22Rv1 (cell line): Measurements from ENCODE around the gene SECTM1.

Experiments
- H3K27ac ChIP-seq: fragments of 450-650 bp; 2 replicates; pipeline ENCODE4 v1.5.1; 2017
- ZFX ChIP-seq: fragments of 450-650 bp; IDR thresholded peaks from 2 replicates; pipeline ENCODE4 v1.6.1; 2017; ENCODE audit warnings: antibody characterized with exemption, borderline replicate concordance
- TF ChIP-seq, protein P1 (sequence below): fragments of 450-650 bp; IDR thresholded peaks from 2 replicates; pipeline ENCODE4 v1.5.1; 2017; ENCODE audit warnings: mild to moderate bottlenecking

Gene SECTM1

DNA sequence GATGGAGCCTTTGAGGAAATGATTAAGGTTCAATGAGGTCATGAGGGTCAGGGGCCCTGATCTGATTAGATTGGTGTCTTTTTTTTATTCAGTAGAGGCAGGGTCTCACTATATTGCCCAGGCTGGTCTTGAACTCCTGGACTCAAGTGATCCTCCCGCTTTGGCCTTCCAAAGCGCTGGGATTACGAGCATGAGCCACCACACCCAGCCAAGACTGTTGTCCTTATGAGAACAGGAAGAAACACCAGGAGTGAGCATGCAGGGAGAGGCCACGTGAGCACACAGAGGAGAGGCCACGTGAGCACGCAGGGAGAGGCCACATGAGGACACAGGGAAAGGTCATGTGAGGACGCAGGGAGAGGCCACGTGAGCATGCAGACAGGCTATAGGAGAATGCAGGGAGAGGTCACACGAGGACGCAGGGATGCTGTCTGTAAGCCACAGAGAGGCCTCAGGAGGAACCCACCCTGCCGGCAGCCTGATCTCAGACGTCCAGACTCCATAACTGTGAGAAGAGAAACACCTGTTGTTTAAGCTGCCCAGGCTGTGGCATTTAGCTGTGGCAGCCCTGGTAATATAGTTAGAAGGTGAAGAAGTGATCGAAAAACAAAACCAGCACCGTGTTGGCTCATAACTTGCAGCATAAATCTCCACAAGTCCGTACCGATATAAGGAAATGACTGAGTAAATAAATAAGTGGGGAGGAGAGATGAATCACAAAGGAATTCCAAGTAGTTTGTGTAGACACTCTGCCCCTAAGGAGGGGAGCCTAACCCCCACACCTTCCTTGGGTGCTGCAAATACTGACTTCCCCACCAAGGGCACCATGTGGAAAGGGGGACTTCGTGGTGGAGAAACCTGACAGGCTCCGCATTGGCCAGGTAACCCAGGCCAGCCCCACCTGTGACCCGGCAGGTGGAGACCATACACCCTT, 45.4 kb downstream of the SECTM1 start:
- no peak for TF ChIP-seq ZFX
- TF ChIP-seq, protein P1, sequence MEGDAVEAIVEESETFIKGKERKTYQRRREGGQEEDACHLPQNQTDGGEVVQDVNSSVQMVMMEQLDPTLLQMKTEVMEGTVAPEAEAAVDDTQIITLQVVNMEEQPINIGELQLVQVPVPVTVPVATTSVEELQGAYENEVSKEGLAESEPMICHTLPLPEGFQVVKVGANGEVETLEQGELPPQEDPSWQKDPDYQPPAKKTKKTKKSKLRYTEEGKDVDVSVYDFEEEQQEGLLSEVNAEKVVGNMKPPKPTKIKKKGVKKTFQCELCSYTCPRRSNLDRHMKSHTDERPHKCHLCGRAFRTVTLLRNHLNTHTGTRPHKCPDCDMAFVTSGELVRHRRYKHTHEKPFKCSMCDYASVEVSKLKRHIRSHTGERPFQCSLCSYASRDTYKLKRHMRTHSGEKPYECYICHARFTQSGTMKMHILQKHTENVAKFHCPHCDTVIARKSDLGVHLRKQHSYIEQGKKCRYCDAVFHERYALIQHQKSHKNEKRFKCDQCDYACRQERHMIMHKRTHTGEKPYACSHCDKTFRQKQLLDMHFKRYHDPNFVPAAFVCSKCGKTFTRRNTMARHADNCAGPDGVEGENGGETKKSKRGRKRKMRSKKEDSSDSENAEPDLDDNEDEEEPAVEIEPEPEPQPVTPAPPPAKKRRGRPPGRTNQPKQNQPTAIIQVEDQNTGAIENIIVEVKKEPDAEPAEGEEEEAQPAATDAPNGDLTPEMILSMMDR = no peak
- peak overlapping the region; percentile 97 for H3K27ac ChIP-seq

DNA sequence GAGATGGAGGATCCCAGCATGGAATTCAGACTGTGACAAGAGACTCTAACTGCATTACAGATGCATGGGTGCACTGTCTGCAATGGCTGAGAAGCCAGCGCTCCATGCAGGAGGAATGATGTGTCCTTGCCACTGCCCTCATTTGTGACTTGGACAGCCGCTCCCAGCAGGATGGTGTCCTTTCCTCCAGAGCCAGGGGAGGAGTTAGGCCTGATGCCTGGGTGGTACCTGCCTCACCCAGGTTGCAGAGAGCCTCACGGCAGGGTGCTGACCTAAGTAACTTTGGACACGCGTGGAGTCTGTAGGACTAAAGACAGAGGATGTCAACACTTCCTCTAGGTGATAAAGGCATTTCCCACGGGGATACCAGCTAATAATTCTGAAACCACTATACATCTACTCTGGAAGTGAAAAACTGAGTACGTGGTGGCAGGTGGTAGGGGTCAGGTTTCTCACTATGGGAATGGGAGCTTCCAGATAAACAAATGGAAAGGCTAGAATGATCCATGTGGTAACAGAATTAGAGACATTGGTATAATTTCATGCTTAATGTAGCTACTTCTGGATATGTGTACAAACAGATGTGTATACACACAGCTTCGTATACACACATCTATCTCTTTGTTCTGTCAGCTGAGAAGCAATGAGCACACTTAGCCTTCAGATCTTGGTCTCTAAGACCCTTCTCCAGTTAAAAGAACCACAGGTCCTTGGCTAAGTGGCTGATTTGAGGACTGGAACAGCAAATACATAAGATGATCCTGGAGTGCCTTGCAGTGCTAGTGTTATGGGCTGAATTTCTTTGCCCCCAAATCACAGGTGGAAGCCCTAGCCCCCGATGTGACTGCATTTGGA, 46.3 kb downstream of the SECTM1 start:
- TF ChIP-seq ZFX = no peak
- TF ChIP-seq, protein P1 = no peak
- H3K27ac ChIP-seq = peak overlapping the region; percentile 97

DNA sequence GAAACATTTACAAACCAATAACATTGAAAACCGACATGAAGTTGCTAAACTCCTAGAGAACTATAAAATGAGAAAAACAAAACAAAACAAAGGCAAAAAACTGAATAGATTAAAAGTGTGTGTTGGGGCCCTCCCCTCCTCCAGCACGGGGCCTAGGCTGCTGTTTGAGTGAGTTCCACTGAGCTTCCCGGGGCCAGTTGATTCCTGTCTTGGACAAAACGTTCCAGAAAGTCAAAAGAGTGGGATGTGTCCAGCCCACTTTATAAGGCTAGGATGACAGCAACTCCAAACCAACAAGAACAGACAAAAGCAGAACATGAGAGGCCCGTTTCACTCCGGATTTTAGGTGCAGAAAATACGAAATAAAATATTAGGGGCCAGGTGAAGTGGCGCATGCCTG, 48.4 kb downstream of the SECTM1 start:
- no peak for TF ChIP-seq ZFX
- TF ChIP-seq, protein P1 = no peak
- H3K27ac ChIP-seq = no peak overlapping the region

DNA sequence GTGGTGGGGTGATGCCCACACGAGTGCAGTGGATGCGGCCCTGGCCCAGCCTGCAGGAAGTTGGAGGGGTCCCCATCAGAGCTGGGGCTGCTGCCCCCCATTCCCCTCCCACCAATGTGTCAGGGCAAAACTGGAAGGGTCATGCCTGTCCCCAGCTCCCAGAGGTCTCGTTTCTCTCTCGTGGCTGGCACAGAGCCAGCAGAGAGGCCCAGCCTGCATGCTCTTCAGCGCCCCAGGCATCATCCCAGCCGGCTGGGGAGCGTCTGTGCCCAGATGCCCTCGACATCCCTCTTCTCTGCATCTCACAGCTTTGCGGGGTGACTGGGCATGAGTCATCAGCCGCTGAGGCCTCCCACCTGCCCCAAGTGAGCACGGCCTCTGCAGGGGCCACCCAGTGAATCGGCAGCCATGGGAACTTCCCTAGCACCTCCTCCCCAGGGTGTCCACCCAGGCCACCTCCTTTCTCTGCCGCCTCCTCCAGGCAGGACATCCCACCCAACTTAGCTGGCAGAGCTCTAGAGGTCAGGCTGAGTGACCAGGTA, 50.3 kb downstream of the SECTM1 start:
- H3K27ac ChIP-seq = no peak overlapping the region
- no peak for TF ChIP-seq ZFX
- TF ChIP-seq, protein P1 = no peak

DNA sequence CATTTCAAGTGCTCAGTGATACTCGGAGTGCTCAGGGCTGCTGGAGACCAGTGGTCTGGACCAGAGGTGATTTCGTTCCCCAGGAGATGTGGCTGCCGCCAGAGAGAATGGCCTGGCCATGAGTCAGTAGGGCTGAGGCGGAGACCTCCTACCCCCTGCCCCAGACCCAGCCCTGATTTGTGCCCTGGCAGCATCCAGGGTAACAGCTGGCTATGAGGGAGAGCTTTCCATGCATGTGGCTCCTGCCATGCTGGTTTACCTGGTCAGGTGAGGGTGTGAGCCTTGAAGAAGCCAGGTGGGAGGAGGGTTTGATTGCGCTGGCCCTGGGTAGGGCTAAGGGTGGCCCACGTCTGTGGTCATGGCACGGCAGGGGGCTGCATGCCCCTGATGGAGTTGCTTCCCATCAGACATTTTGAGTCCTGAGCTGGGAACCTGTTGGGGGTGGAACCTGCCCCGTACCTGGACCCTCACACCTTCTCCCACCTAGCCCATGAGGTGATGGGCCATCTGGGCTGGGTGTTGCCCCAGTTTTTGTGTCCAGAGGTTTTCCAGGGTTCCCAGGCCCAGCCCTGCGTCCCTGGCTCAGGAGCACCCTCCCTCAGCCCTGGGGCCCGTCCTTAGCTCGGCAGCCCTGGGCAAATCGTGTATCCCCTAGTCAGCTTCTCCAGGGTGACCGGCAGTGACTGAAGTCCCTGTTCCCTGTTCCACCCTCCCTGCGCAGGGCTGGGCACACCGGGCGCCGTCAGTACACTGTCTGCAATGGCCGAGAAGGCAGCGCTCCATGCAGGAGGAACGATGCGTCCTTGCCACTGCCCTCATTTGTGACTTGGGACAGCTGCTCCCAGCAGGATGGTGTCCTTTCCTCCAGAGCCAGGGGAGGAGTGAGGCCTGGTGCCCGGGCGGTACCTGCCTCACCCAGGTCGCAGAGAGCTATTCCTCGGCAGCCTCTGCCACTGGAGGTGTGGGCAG, 51.0 kb downstream of the SECTM1 start:
- TF ChIP-seq ZFX = no peak
- TF ChIP-seq, protein P1 = no peak
- no peak overlapping the region for H3K27ac ChIP-seq

DNA sequence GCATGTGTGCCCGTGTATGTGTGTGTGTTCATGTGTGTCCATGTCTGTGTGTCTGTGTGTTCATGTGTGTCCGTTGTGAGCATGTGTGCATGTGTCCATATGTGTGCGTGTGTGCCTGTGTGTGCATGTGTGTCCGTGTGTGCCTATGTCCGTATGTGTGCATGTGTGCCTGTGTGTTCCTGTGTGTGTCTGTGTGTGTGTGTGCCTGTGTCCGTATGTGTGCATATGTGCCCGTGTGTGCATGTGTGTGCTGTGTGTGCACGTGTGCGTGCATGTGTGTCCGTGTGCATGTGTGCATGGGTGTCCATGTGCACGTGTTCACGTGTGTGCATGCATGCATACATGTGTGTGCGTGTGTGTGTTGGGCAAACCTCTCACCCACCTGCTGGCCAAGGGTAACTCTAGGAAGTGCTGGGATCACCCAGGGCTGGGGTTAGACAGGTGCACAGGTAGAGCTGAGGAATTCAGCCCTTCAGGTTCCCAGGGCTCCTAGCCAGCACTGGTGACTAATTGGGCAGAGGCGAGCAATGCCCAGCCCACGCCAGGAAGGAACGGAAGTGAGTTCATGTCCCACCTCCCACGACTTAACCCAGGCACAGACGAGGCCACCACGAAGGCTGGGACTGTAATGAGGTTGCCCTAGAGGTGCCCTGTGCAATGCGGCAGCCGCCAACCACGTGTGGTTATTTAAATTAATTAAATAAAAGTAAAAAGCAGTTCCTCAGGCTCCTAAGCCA, 51.9 kb downstream of the SECTM1 start:
- no peak for TF ChIP-seq ZFX
- TF ChIP-seq, protein P1 = no peak
- no peak overlapping the region for H3K27ac ChIP-seq
